GM12878 (cell line): ENCODE data around the gene KCNJ12. TPM values are rescaled to one million over a fixed set of nuclear protein-coding genes. Genes with fewer than 3 reads are reported as not detected.

Experiments
- ATAC-seq: fragments of 200-7000 bp; cut with Tn5 transposase; 3 replicates; pipeline ENCODE4 v1.9.1; 2020; ENCODE audit warnings: mild to moderate bottlenecking, moderate library complexity
- BruUV-seq: library from RNA; stranded (reverse); fragments of 400-500 nt; replicated peaks from 2 replicates; lab custom pipeline; 2021; lab: Mats Ljungman, UMichigan
- CTCF ChIA-PET: fragments of 300-600 bp; sonication (Branson Sonifier 250); formaldehyde crosslinking; extraction: SDS; loops from one replicate; lab custom pipeline; 2021; ENCODE audit warnings: inconsistent platforms; lab: Yijun Ruan, JAX
- POLR2A ChIA-PET: fragments of 350-600 bp; formaldehyde crosslinking; extraction: SDS; loops from one replicate; lab custom pipeline; 2021; ENCODE audit warnings: inconsistent platforms; lab: Charles Lee
- RAD21 ChIA-PET: fragments of 300-600 bp; sonication (Branson Sonifier 250); formaldehyde crosslinking; loops from one replicate; lab custom pipeline; 2023; ENCODE audit warnings: antibody characterized with exemption; ENCODE audit not compliant: unreplicated experiment; lab: Charles Lee
- SMC1A ChIA-PET: fragments of 300-600 bp; sonication (Branson Sonifier 250); formaldehyde crosslinking; loops from one replicate; lab custom pipeline; 2023; ENCODE audit not compliant: unreplicated experiment, uncharacterized antibody; lab: Charles Lee
- DNase-seq: peaks from one replicate; pipeline ENCODE4 v3.0.0-alpha.2; 2011; ENCODE audit warnings: low read depth, low spot score
- FAIRE-seq: peaks from 3 replicates; lab custom pipeline; 2011; peaks lifted over from hg19 to GRCh38; lab: Jason Lieb, UNC
- H2AFZ ChIP-seq: 2 replicates; pipeline ENCODE4 v1.6.0; 2011; ENCODE audit warnings: low read depth, low read length, control low read depth; ENCODE audit not compliant: control insufficient read depth
- H3K27ac ChIP-seq: 2 replicates; pipeline ENCODE4 v1.5.1; 2011; ENCODE audit warnings: control low read depth; ENCODE audit not compliant: control insufficient read depth, insufficient read depth
- H3K27me3 ChIP-seq, 2 experiments: replicated peaks in 1 of 2; 2 replicates each; pipeline versions ENCODE4 v1.6.0 to v1.6.1; 2011; ENCODE audit warnings: low read length in 1 of 2; ENCODE audit not compliant: control insufficient read depth in 2 of 2, insufficient read depth in 2 of 2
- H3K36me3 ChIP-seq, 2 experiments: 2 replicates each; pipeline ENCODE4 v1.5.1; 2011; ENCODE audit warnings: low read length in 1 of 2; ENCODE audit not compliant: control insufficient read depth in 2 of 2, insufficient read depth in 2 of 2
- H3K4me1 ChIP-seq: 2 replicates; pipeline ENCODE4 v1.6.1; 2011; ENCODE audit warnings: mild to moderate bottlenecking, low read length, moderate library complexity, mixed read lengths; ENCODE audit not compliant: control insufficient read depth, insufficient read depth
- H3K4me2 ChIP-seq: 2 replicates; pipeline ENCODE4 v1.6.0; 2011; ENCODE audit warnings: control low read depth; ENCODE audit not compliant: control insufficient read depth, insufficient read depth
- H3K4me3 ChIP-seq: fragments of 200-600 bp; sonication (generic); 2 replicates; pipeline ENCODE4 v1.5.1; 2016
- H3K79me2 ChIP-seq: 2 replicates; pipeline ENCODE4 v1.6.0; 2011; ENCODE audit warnings: low read length; ENCODE audit not compliant: control insufficient read depth, insufficient read depth
- H3K9ac ChIP-seq: 2 replicates; pipeline ENCODE4 v1.8.0; 2011; ENCODE audit warnings: low read length, control low read depth, mixed read lengths; ENCODE audit not compliant: control insufficient read depth, insufficient read depth
- H3K9me3 ChIP-seq: replicated peaks from 3 replicates; pipeline ENCODE4 v1.5.1; 2011; ENCODE audit warnings: mild to moderate bottlenecking, low read length; ENCODE audit not compliant: control insufficient read depth, insufficient read depth
- H4K20me1 ChIP-seq: 2 replicates; pipeline ENCODE4 v1.6.0; 2011; ENCODE audit not compliant: control insufficient read depth, insufficient read depth
- ATF7 ChIP-seq: fragments of 450-650 bp; IDR thresholded peaks from 2 replicates; pipeline ENCODE4 v1.6.1; 2016; ENCODE audit warnings: low read depth, mild to moderate bottlenecking
- BACH1 ChIP-seq: fragments of 450-650 bp; IDR thresholded peaks from 2 replicates; pipeline ENCODE4 v1.6.1; 2017; ENCODE audit warnings: mild to moderate bottlenecking, borderline replicate concordance
- BRCA1 ChIP-seq: IDR thresholded peaks from 2 replicates; pipeline ENCODE4 v1.6.1; 2011; ENCODE audit warnings: low read depth, low read length, improper control_type of control experiment
- CBFB ChIP-seq: IDR thresholded peaks from 2 replicates; pipeline ENCODE4 v1.6.1; 2016; ENCODE audit warnings: antibody characterized with exemption, low read depth
- CBX5 ChIP-seq: sonication (generic); IDR thresholded peaks from 2 replicates; pipeline ENCODE4 v1.6.1; 2016; ENCODE audit warnings: low read depth, moderate library complexity, mild to moderate bottlenecking, inconsistent platforms
- CHD4 ChIP-seq: fragments of 200-600 bp; sonication (generic); IDR thresholded peaks from 2 replicates; pipeline ENCODE4 v1.6.1; 2016; ENCODE audit warnings: mild to moderate bottlenecking
- IKZF1 ChIP-seq: fragments of 450-650 bp; conservative IDR thresholded peaks from 2 replicates; pipeline ENCODE4 v1.6.1; 2017; ENCODE audit warnings: antibody characterized with exemption, mild to moderate bottlenecking
- MEF2B ChIP-seq: fragments of 450-650 bp; IDR thresholded peaks from 2 replicates; pipeline ENCODE4 v1.6.1; 2018; ENCODE audit warnings: mild to moderate bottlenecking, moderate library complexity; ENCODE audit not compliant: partially characterized antibody, poor library complexity, severe bottlenecking
- PML ChIP-seq: IDR thresholded peaks from 2 replicates; pipeline ENCODE4 v1.6.1; 2012; ENCODE audit warnings: low read length, inconsistent platforms
- RAD51 ChIP-seq: fragments of 450-650 bp; IDR thresholded peaks from 2 replicates; pipeline ENCODE4 v1.6.1; 2016; ENCODE audit warnings: moderate library complexity, mild to moderate bottlenecking, inconsistent platforms
- RBBP5 ChIP-seq: fragments of 200-600 bp; sonication (generic); conservative IDR thresholded peaks from 2 replicates; pipeline ENCODE4 v1.6.1; 2016
- WGBS: methylation state at CpG from one replicate; pipeline ENCODE4 v1.1.6; 2016; ENCODE audit warnings: low lambda C conversion rate; ENCODE audit not compliant: insufficient replicate concordance, insufficient coverage; ENCODE audit errors: missing lambda C conversion rate; 5-methylcytosine and 5-hydroxymethylcytosine counted together
- in situ Hi-C: fragments of 300-500 bp; cut with MboI; formaldehyde crosslinking; loops from 9 replicates; pipeline ENCODE4 v1.14.3; 2018; ENCODE audit warnings: mixed read lengths
- intact Hi-C: fragments of 100-400 bp; cut with micrococcal nuclease; formaldehyde crosslinking; loops from one replicate; pipeline ENCODE4 v1.14.2; 2022; ENCODE audit not compliant: unreplicated experiment
- polyA plus RNA-seq, 11 experiments: library from polyadenylated mRNA; depleted of rRNA in 4 of 11; unstranded in 6 of 11; stranded (reverse) in 5 of 11; fragments of >200 nt; fragmentation: Nextera tagmentation in 4 of 11; fragmentation: Illumina TruSeq in 1 of 11; extraction: Ambion mirVana in 4 of 11; extraction: Trizol in 1 of 11; gene quantifications; 1 replicate in 1 of 11; 2 replicates in 10 of 11; pipeline versions ENCODE4 v1.2.1 to v1.2.3, GENCODE V29; 2011 to 2016; ENCODE audit warnings: inconsistent platforms in 2 of 11, missing spikeins in 2 of 11, low read depth in 1 of 11
- total RNA-seq, 4 experiments: library from RNA; depleted of rRNA in 3 of 4; stranded (reverse); fragments of >200 nt in 3 of 4; fragmentation: Illumina TruSeq in 1 of 4; extraction: Trizol in 1 of 4; gene quantifications; 2 replicates each; pipeline versions ENCODE4 v1.2.1 to v1.2.3, GENCODE V29; 2013 to 2021
- TF ChIP-seq, protein P1 (sequence below): IDR thresholded peaks from 2 replicates; pipeline ENCODE4 v1.6.1; 2012; ENCODE audit warnings: low read depth, low read length, improper control_type of control experiment

KCNJ12 gene
- total and polyA plus RNA-seq, 10 of the 15 experiments (the other 5 are each of a cell fraction or from before 2014, with no cell fraction given) = 0.04 to 0.21 (median 0.09) TPM; not detected in 3

GRCh38 chr17:21466550-21466949 lies 90.4 kb downstream of the KCNJ12 start:
- 23% methylated on average over 11 of the region's 11 CpGs for WGBS
- Histone ChIP-seq H3K4me2 (no peak overlapping the region), H3K79me2 (no peaks in the 10 kb centered on the region), H3K27me3 (no peaks in the 10 kb centered on the region; a peak in 2 of 4 replicates), H4K20me1 (no peaks in the 10 kb centered on the region), H3K9ac (no peak overlapping the region), H3K9me3 (no peaks in the 10 kb centered on the region), H3K27ac (no peak overlapping the region), H2AFZ (no peak overlapping the region), H3K4me1 (no peaks in the 10 kb centered on the region), H3K4me3 (no peak overlapping the region), H3K36me3 (no peaks in the 10 kb centered on the region)
- SMC1A ChIA-PET = no interaction called here
- RAD21 ChIA-PET = no interaction called here
- POLR2A ChIA-PET = no interaction called here
- ATAC-seq (no peak), FAIRE-seq (no peak), DNase-seq (no peak)
- CTCF ChIA-PET = no interaction called here
- BruUV-seq = no TSS peak
- in situ Hi-C loops = no loop called here
- TF ChIP-seq CHD4 = no peak
- no peak for TF ChIP-seq RBBP5
- no peak for TF ChIP-seq RAD51
- TF ChIP-seq MEF2B = no peak
- no peak for TF ChIP-seq BACH1
- TF ChIP-seq ATF7 = no peak
- TF ChIP-seq CBFB = no peak
- TF ChIP-seq CBX5 = no peak
- TF ChIP-seq BRCA1 = no peak
- TF ChIP-seq, protein P1, sequence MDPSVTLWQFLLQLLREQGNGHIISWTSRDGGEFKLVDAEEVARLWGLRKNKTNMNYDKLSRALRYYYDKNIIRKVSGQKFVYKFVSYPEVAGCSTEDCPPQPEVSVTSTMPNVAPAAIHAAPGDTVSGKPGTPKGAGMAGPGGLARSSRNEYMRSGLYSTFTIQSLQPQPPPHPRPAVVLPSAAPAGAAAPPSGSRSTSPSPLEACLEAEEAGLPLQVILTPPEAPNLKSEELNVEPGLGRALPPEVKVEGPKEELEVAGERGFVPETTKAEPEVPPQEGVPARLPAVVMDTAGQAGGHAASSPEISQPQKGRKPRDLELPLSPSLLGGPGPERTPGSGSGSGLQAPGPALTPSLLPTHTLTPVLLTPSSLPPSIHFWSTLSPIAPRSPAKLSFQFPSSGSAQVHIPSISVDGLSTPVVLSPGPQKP = no peak
- no peak for TF ChIP-seq PML
- TF ChIP-seq IKZF1 = no peak
- intact Hi-C loops = no loop called here
